Upper lobe of right lung (tissue), 1 donor: ENCODE measurements around the gene CT47B1. TPM values are rescaled to one million over a fixed set of nuclear protein-coding genes. Genes with fewer than 3 reads are reported as not detected.

ENCODE experiments used
- ATAC-seq: fragments of 200-7000 bp; cut with Tn5 transposase; one replicate; pipeline ENCODE4 v1.9.1; 2020; ENCODE audit warnings: mild to moderate bottlenecking, moderate library complexity
- DNase-seq: peaks from one replicate; pipeline ENCODE4 v3.0.0-alpha.2; 2020
- H3K27ac ChIP-seq: fragments of 200-600 bp; one replicate; pipeline ENCODE4 v1.8.0; 2022
- H3K27me3 ChIP-seq: fragments of 200-600 bp; one replicate; pipeline ENCODE4 v1.8.0; 2022; ENCODE audit warnings: mild to moderate bottlenecking
- H3K36me3 ChIP-seq: fragments of 200-600 bp; one replicate; pipeline ENCODE4 v1.8.0; 2022
- H3K4me1 ChIP-seq: fragments of 200-600 bp; one replicate; pipeline ENCODE4 v1.8.0; 2022
- H3K4me3 ChIP-seq: fragments of 200-600 bp; one replicate; pipeline ENCODE4 v1.8.0; 2022; ENCODE audit warnings: mild to moderate bottlenecking
- H3K9me3 ChIP-seq: fragments of 200-600 bp; one replicate; pipeline ENCODE4 v1.8.0; 2022
- intact Hi-C: fragments of 100-400 bp; cut with DNase I; formaldehyde crosslinking; loops from one replicate; pipeline ENCODE4 v1.11.0; 2022
- total RNA-seq: library from RNA; stranded (reverse); fragmentation: NEBNext Ultra II Directional; extraction: Animal tissue kit (Norgen Biotek cat#: 25700); gene quantifications from one replicate; pipeline ENCODE4 v1.2.1, GENCODE V29; 2021
- TF ChIP-seq, protein P1 (sequence below): fragments of 200-600 bp; IDR thresholded peaks from one replicate; pipeline ENCODE4 v1.8.0; 2022; ENCODE audit warnings: antibody characterized with exemption
- donor health status: DM: no; HTN: yes; CAD: no; lungs with severe emphysema.

Gene CT47B1
- total RNA-seq, 1 donor from 2014 or later: not detected

DNA sequence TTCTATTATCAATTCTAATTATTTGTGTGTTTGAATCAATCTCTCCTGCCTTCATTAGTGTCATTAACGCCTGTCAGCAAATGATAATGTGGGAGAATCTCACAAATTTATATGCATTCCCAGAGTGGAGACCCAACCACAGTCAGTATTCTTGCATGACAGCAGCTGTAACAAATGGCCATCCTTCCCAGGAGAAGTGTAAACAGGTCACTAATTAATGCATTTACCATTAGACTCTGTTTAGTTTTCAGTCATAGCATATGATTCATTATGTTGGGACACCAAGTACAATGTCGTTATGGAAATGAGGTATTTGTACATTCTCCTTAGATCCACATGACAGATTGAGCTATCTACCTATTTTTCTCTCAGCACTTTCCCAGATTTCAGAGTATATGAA lies 50.5 kb downstream of the CT47B1 start:
- Histone ChIP-seq H3K4me1 (no peaks in the 10 kb centered on the region), H3K4me3 (no peak overlapping the region), H3K27me3 (no peaks in the 10 kb centered on the region), H3K27ac (no peak overlapping the region), H3K36me3 (no peaks in the 10 kb centered on the region), H3K9me3 (no peaks in the 10 kb centered on the region)
- ATAC-seq: no peak
- no peak for DNase-seq
- intact Hi-C loops: no loop called here
- TF ChIP-seq, protein P1, sequence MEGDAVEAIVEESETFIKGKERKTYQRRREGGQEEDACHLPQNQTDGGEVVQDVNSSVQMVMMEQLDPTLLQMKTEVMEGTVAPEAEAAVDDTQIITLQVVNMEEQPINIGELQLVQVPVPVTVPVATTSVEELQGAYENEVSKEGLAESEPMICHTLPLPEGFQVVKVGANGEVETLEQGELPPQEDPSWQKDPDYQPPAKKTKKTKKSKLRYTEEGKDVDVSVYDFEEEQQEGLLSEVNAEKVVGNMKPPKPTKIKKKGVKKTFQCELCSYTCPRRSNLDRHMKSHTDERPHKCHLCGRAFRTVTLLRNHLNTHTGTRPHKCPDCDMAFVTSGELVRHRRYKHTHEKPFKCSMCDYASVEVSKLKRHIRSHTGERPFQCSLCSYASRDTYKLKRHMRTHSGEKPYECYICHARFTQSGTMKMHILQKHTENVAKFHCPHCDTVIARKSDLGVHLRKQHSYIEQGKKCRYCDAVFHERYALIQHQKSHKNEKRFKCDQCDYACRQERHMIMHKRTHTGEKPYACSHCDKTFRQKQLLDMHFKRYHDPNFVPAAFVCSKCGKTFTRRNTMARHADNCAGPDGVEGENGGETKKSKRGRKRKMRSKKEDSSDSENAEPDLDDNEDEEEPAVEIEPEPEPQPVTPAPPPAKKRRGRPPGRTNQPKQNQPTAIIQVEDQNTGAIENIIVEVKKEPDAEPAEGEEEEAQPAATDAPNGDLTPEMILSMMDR: no peak

DNA sequence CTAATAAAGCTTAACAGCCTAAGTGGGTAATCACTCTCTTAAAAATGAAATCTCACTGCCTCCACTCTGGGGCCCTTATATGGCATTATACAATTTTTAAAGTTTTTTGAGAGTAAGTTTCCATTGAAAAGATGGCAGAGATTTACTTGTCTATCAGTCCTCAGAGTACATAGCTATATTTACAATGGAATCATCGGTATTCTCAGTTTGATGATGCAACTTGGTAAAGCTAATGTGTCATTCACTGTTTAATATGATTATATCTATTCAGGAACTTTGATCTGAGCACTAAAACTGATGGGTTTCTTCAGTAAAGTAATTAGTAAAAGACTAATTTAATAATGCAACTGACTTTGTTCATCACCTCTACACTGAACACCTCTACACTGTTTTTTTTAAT lies 51.6 kb downstream of the CT47B1 start:
- Histone ChIP-seq H3K27me3 (no peaks in the 10 kb centered on the region), H3K36me3 (no peaks in the 10 kb centered on the region), H3K4me1 (no peaks in the 10 kb centered on the region), H3K9me3 (no peaks in the 10 kb centered on the region), H3K27ac (no peak overlapping the region), H3K4me3 (no peak overlapping the region)
- DNase-seq: no peak
- no peak for ATAC-seq
- TF ChIP-seq, protein P1: no peak
- intact Hi-C loops: no loop called here

DNA sequence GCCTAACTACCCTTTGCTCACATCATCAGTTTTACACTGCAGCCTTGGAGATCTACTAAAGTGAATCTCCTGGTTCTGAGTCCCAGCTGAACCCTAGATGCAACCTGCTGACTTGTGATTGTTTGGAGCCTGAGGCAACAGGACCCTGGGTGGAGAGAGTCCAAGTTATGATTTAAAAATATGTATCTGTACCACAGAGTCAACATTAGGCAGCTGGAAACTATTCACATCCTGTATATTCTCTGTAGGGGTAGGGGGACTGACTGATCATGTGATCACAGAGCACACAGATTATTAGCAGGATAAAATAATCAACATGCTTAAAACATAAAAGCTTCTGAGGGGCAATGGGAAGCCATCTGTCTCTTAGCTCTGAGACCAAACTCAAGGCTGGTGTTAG lies 52.1 kb downstream of the CT47B1 start:
- ATAC-seq (no peak), DNase-seq (no peak)
- Histone ChIP-seq H3K9me3 (no peaks in the 10 kb centered on the region), H3K36me3 (no peaks in the 10 kb centered on the region), H3K4me3 (no peak overlapping the region), H3K27ac (no peak overlapping the region), H3K4me1 (no peaks in the 10 kb centered on the region), H3K27me3 (no peaks in the 10 kb centered on the region)
- TF ChIP-seq, protein P1: no peak
- intact Hi-C loops: no loop called here

Other genes with a start within 250 kb of the CT47B1 start
- 24.0 TPM for gene C1GALT1C1, start 245.8 kb downstream of the CT47B1 start, total RNA-seq
- not detected for gene CT47A11, start 61.3 kb upstream of the CT47B1 start, total RNA-seq
- not detected for gene CT47A10, start 66.2 kb upstream of the CT47B1 start, total RNA-seq
- gene CT47A9, start 71.0 kb upstream of the CT47B1 start, total RNA-seq: not detected
- gene CT47A8, start 75.9 kb upstream of the CT47B1 start, total RNA-seq: not detected
- not detected for gene CT47A7, start 80.7 kb upstream of the CT47B1 start, total RNA-seq
- gene CT47A6, start 85.6 kb upstream of the CT47B1 start, total RNA-seq: not detected
- gene CT47A5, start 90.5 kb upstream of the CT47B1 start, total RNA-seq: not detected
- not detected for gene CT47A4, start 95.3 kb upstream of the CT47B1 start, total RNA-seq
- gene CT47A3, start 100.2 kb upstream of the CT47B1 start, total RNA-seq: not detected
- gene CT47A2, start 105.1 kb upstream of the CT47B1 start, total RNA-seq: not detected
- gene CT47A1, start 109.9 kb upstream of the CT47B1 start, total RNA-seq: not detected
- gene GLUD2, start 171.7 kb upstream of the CT47B1 start, total RNA-seq: 1.6 TPM